ENCODE measurements around the gene ABCA4. TPM values are rescaled to one million over a fixed set of nuclear protein-coding genes. Genes with fewer than 3 reads are reported as not detected.

The ABCA4 gene
- total RNA-seq, 2 donors from 2014 or later: not detected

- ATAC-seq: no peak
- no peak for DNase-seq (ENCODE audit: low spot score in 2 of 2)
- H3K36me3 Mint-ChIP-seq: no peaks in the 10 kb centered on the region
- no peaks in the 10 kb centered on the region for H3K9me3 Mint-ChIP-seq
- H3K27ac Mint-ChIP-seq: no peak overlapping the region
These were observed 9.1 kb downstream of the ABCA4 start for GRCh38 chr1:94111879-94112278.

- no peaks in the 10 kb centered on the region for H3K36me3 Mint-ChIP-seq
- ATAC-seq: no peak
- H3K27ac Mint-ChIP-seq: no peak overlapping the region
These were observed 9.8 kb downstream of the ABCA4 start for GRCh38 chr1:94110946-94111740.

GRCh38 chr1:94110021-94110761 is 10.8 kb downstream of the ABCA4 start:
- Mint-ChIP-seq H3K36me3 (no peaks in the 10 kb centered on the region), H3K27ac (no peak overlapping the region), H3K9me3 (no peaks in the 10 kb centered on the region)
- no peak for DNase-seq (ENCODE audit: low spot score in 2 of 2)
- no peak for ATAC-seq

More at GRCh38 chr1:94110946-94111740, 9.8 kb downstream of the ABCA4 start:
- no peaks in the 10 kb centered on the region for H3K9me3 Mint-ChIP-seq
- no peak for DNase-seq (ENCODE audit: low spot score in 2 of 2)

GRCh38 chr1:94109478-94109877 is 11.5 kb downstream of the ABCA4 start:
- Mint-ChIP-seq H3K27ac (no peak overlapping the region), H3K9me3 (no peaks in the 10 kb centered on the region), H3K36me3 (no peaks in the 10 kb centered on the region)
- DNase-seq (ENCODE audit: low spot score in 2 of 2) (no peak), ATAC-seq (no peak)

GRCh38 chr1:94107141-94107540 is 13.8 kb downstream of the ABCA4 start:
- no peak for DNase-seq (ENCODE audit: low spot score in 2 of 2)
- no peak for ATAC-seq
- H3K36me3 Mint-ChIP-seq: no peaks in the 10 kb centered on the region
- no peaks in the 10 kb centered on the region for H3K9me3 Mint-ChIP-seq
- H3K27ac Mint-ChIP-seq: no peak overlapping the region

- no peaks in the 10 kb centered on the region for H3K9me3 Mint-ChIP-seq
- H3K27ac Mint-ChIP-seq: no peak overlapping the region
These were observed 14.2 kb downstream of the ABCA4 start for GRCh38 chr1:94106716-94107115.

GRCh38 chr1:94105957-94106529 is 14.9 kb downstream of the ABCA4 start:
- DNase-seq (ENCODE audit: low spot score in 2 of 2) (no peak), ATAC-seq (peak in 1 of 2 donors; percentile 58)
- Mint-ChIP-seq H3K9me3 (no peaks in the 10 kb centered on the region), H3K27ac (no peak overlapping the region), H3K36me3 (no peaks in the 10 kb centered on the region)

More at GRCh38 chr1:94106716-94107115, 14.2 kb downstream of the ABCA4 start:
- H3K36me3 Mint-ChIP-seq: no peaks in the 10 kb centered on the region
- no peak for ATAC-seq
- no peak for DNase-seq (ENCODE audit: low spot score in 2 of 2)

- Mint-ChIP-seq H3K36me3 (no peaks in the 10 kb centered on the region), H3K9me3 (no peaks in the 10 kb centered on the region), H3K27ac (no peak overlapping the region)
- DNase-seq (ENCODE audit: low spot score in 2 of 2) (no peak), ATAC-seq (no peak)
These were observed 15.4 kb downstream of the ABCA4 start for GRCh38 chr1:94105581-94105952.

- Mint-ChIP-seq H3K36me3 (no peaks in the 10 kb centered on the region), H3K9me3 (no peaks in the 10 kb centered on the region), H3K27ac (no peak overlapping the region)
- ATAC-seq (no peak), DNase-seq (ENCODE audit: low spot score in 2 of 2) (no peak)
These were observed 16.0 kb downstream of the ABCA4 start for GRCh38 chr1:94104776-94105580.

- Mint-ChIP-seq H3K36me3 (no peaks in the 10 kb centered on the region), H3K27ac (no peak overlapping the region), H3K9me3 (no peaks in the 10 kb centered on the region)
- ATAC-seq (no peak), DNase-seq (ENCODE audit: low spot score in 2 of 2) (no peak)
These were observed 16.7 kb downstream of the ABCA4 start for GRCh38 chr1:94104127-94104684.

GRCh38 chr1:94103608-94104007 is 17.3 kb downstream of the ABCA4 start:
- ATAC-seq: no peak
- Mint-ChIP-seq H3K36me3 (no peaks in the 10 kb centered on the region), H3K27ac (no peak overlapping the region), H3K9me3 (no peaks in the 10 kb centered on the region)
- no peak for DNase-seq (ENCODE audit: low spot score in 2 of 2)

GRCh38 chr1:94101613-94102525 is 19.1 kb downstream of the ABCA4 start:
- no peak for ATAC-seq

GRCh38 chr1:94100785-94101612 is 19.9 kb downstream of the ABCA4 start:
- DNase-seq (ENCODE audit: low spot score in 2 of 2): no peak
- no peak overlapping the region for H3K27ac Mint-ChIP-seq
- no peaks in the 10 kb centered on the region for H3K36me3 Mint-ChIP-seq
- ATAC-seq: no peak
- no peaks in the 10 kb centered on the region for H3K9me3 Mint-ChIP-seq

More at GRCh38 chr1:94101613-94102525, 19.1 kb downstream of the ABCA4 start:
- Mint-ChIP-seq H3K36me3 (no peaks in the 10 kb centered on the region), H3K27ac (no peak overlapping the region), H3K9me3 (no peaks in the 10 kb centered on the region)
- no peak for DNase-seq (ENCODE audit: low spot score in 2 of 2)

GRCh38 chr1:94100129-94100784 is 20.7 kb downstream of the ABCA4 start:
- H3K36me3 Mint-ChIP-seq: no peaks in the 10 kb centered on the region
- ATAC-seq: no peak
- H3K9me3 Mint-ChIP-seq: no peaks in the 10 kb centered on the region
- H3K27ac Mint-ChIP-seq: no peak overlapping the region
- DNase-seq (ENCODE audit: low spot score in 2 of 2): no peak
